GM21526 (cell line): ENCODE results near the gene OPCML.

Experiments used
- ATAC-seq: cut with Tn5 transposase; IDR thresholded peaks from one replicate; pipeline ENCODE4 v1.9.1; 2021; ENCODE audit warnings: moderate library complexity; ENCODE audit not compliant: unreplicated experiment, low FRiP score

Gene OPCML

GRCh38 chr11:132658004-132658403 is 874.3 kb downstream of the OPCML start:
- no peak for ATAC-seq

- no peak for ATAC-seq
Observed at GRCh38 chr11:132655187-132655855, 877.0 kb downstream of the OPCML start.

- no peak for ATAC-seq
Observed at GRCh38 chr11:132653237-132653636, 879.1 kb downstream of the OPCML start.

GRCh38 chr11:132650969-132651720 is 881.2 kb downstream of the OPCML start:
- no peak for ATAC-seq

GRCh38 chr11:132649277-132649676 is 883.0 kb downstream of the OPCML start:
- no peak for ATAC-seq

GRCh38 chr11:132648851-132649250 is 883.5 kb downstream of the OPCML start:
- no peak for ATAC-seq

- no peak for ATAC-seq
Observed at GRCh38 chr11:132646890-132647289, 885.4 kb downstream of the OPCML start.

GRCh38 chr11:132644520-132645239 is 887.6 kb downstream of the OPCML start:
- no peak for ATAC-seq

GRCh38 chr11:132643239-132643638 is 889.1 kb downstream of the OPCML start:
- ATAC-seq, result no peak

GRCh38 chr11:132640952-132641351 is 891.3 kb downstream of the OPCML start:
- no peak for ATAC-seq

- no peak for ATAC-seq
Observed at GRCh38 chr11:132639986-132640385, 892.3 kb downstream of the OPCML start.

GRCh38 chr11:132639403-132639802 is 892.9 kb downstream of the OPCML start:
- ATAC-seq, result no peak

- ATAC-seq, result no peak
Observed at GRCh38 chr11:132638423-132638822, 893.9 kb downstream of the OPCML start.

GRCh38 chr11:132636523-132636922 is 895.8 kb downstream of the OPCML start:
- ATAC-seq, result no peak

GRCh38 chr11:132632641-132633124 is 899.6 kb downstream of the OPCML start:
- no peak for ATAC-seq

- ATAC-seq, result no peak
Observed at GRCh38 chr11:132631989-132632388, 900.3 kb downstream of the OPCML start.

GRCh38 chr11:132627981-132628380 is 904.3 kb downstream of the OPCML start:
- no peak for ATAC-seq

GRCh38 chr11:132626446-132626845 is 905.9 kb downstream of the OPCML start:
- no peak for ATAC-seq

- ATAC-seq, result no peak
Observed at GRCh38 chr11:132623511-132623910, 908.8 kb downstream of the OPCML start.

- no peak for ATAC-seq
Observed at GRCh38 chr11:132621976-132622580, 910.2 kb downstream of the OPCML start.

GRCh38 chr11:132620423-132620822 is 911.9 kb downstream of the OPCML start:
- no peak for ATAC-seq
